Stimulated activated CD4-positive, alpha-beta T cell treated with anti-CD3 and anti-CD28 coated beads, Interleukin-15, amount 100 ng/mL, for 1 hour (primary cell): ENCODE results near the gene FOXD4L1.
"Not testable (repeated sequence)": the region's sequence is repeated elsewhere in the genome, so short reads cannot be mapped to it uniquely, and the experiment has no call there.

Source experiments
- DNase-seq, 2 donors: peaks; one replicate each; pipeline ENCODE4 v3.0.0-alpha.2; 2020; ENCODE audit warnings: low read depth in 1 of 2, low spot score in 1 of 2

FOXD4L1 gene

DNA sequence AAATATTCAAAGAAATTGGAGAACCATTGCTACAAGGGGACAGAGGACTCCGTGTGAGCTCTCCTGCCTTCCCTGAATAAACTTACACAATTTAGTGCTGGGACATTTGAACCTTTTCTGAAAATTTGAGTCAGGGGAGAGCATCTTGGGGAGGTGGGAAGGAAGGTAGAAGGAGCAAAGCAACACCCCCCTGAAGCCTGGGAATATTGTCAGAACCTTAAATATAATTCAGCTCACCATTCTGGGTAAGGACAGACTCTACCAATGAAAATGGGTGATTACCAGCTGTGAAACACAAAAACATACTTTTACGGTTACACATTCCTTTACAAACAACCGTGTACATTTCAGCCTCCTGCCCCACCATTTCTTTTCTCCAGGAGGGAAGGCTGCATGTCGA is at the start of gene FOXD4L1:
Gene FOXD4L1, plus strand, starts transcription at position 301 of the 400 bp plus-strand sequence. CDS start 592 bp downstream, outside the sequence.
- DNase-seq: not testable (repeated sequence)

DNA sequence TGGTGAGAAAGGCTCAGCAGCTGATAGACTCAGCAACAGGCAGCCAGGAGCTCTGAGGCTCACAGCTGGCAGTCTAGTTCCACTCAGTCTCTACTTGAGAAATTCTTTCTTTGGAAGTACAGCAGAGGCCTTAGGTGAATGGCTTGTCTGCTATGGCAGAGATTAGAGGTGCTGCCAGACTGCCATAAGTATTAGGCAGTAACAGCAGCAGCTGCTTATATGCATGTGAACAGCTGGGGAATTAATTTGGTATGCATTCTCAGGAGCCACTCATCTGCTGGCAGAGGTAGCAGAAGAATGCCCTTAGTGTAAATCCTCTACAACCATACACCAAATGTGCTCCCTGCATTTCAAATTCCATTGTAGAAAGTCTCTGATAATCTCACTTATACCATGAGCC is 32.7 kb upstream of the FOXD4L1 start:
- not testable (repeated sequence) for DNase-seq

DNA sequence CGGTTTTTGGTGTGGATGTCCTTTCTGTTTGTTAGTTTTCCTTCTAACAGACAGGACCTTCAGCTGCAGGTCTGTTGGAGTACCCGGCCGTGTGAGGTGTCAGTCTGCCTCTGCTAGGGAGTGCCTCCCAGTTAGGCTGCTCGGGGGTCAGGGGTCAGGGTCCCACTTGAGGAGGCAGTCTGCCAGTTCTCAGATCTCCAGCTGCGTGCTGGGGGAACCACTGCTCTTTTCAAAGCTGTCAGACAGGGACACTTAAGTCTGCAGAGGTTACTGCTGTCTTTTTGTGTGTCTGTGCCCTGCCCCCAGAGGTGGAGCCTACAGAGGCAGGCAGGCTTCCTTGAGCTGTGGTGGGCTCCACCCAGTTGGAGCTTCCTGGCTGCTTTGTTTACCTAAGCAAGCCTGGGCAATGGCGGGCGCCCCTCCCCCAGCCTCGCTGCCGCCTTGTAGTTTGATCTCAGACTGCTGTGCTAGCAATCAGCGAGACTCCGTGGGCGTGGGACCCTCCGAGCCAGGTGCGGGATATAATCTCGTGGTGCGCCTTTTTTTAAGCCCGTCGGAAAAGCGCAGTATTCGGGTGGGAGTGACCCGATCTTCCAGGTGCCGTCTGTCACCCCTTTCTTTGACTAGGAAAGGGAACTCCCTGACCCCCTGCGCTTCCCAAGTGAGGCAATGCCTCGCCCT is 21.6 kb upstream of the FOXD4L1 start:
- DNase-seq: not testable (repeated sequence)

DNA sequence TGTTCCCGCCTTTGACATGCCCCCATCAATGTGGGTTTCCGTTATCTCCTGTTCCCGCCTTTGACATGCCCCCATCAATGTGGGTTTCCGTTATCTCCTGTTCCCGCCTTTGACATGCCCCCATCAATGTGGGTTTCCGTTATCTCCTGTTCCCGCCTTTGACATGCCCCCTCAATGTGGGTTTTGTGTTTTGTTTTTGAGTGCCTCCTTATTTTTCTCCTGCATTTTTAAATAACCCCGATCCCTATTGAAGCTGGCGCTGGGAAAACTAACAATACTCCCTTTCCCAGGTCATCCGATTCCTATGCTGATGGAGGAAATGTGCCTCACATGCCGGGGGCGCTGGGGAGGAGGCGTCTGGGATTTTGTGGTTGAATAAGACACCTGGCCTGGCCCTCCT is 1.9 kb upstream of the FOXD4L1 start:
- DNase-seq: not testable (repeated sequence)

DNA sequence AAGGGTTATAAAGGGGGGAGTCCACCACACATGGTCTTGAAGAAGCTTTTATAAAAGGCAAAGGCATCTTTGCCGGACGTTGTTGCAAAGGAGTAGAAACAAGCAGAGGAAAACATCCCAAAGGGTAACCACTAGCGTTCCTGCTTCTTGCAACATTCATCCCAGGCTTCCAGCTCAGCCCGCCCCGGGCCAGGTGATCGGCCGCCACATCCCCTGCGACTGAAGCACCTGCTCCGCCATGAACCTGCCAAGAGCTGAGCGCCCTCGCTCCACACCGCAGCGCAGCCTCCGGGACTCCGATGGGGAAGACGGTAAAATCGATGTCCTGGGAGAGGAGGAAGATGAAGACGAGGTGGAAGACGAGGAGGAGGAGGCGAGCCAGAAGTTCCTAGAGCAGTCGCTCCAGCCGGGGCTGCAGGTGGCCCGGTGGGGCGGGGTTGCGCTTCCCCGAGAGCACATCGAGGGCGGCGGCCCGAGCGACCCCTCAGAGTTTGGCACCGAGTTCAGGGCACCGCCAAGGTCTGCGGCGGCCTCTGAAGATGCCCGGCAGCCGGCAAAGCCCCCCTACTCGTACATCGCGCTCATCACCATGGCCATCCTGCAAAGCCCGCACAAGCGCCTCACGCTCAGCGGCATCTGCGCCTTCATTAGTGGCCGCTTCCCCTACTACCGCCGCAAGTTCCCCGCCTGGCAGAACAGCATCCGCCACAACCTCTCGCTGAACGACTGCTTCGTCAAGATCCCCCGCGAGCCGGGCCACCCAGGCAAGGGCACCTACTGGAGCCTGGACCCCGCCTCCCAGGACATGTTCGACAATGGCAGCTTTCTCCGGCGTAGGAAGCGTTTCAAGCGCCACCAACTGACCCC is 787 bp downstream of the FOXD4L1 start:
- DNase-seq: not testable (repeated sequence)

DNA sequence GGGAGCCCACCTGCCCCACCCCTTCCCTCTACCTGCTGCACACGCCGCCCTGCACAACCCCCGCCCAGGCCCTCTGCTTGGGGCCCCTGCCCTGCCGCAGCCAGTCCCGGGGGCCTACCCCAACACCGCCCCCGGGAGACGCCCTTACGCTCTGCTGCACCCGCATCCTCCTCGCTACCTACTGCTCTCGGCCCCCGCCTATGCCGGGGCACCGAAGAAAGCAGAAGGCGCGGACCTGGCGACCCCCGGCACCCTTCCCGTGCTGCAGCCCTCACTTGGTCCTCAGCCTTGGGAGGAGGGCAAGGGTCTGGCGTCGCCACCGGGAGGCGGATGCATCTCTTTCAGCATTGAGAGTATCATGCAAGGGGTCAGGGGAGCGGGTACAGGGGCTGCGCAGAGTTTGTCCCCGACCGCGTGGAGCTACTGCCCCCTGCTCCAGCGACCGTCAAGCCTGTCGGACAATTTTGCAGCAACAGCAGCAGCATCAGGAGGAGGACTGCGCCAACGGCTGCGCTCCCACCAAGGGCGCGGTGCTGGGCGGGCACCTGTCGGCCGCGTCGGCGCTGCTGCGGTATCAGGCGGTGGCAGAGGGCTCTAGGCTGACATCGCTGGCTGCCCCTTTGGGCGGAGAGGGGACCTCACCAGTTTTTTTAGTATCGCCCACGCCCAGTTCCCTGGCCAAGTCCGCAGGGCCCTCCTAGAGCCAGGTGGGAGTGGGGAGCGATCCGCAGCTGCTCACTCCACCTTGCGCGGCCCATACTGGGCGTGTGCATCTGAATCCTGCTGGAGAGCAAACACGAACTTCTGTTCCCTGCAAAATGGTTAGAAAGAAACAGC is 1.6 kb downstream of the FOXD4L1 start:
- not testable (repeated sequence) for DNase-seq

DNA sequence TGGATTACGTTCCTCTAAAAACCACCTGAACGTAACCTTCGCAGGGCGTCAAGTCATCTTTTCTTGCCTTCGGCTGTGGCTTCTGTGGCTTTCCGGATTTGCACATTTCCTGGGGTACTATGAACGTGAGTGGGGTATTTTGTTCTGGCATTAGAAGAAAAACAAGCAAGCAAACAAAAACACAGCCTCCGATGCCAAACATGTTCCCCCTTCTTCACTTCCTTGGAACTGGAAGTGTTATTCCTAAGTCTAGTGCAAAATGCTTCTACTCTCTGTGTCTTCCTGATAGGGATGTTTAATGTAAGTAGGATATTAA is 2.2 kb downstream of the FOXD4L1 start:
- DNase-seq: not testable (repeated sequence)

DNA sequence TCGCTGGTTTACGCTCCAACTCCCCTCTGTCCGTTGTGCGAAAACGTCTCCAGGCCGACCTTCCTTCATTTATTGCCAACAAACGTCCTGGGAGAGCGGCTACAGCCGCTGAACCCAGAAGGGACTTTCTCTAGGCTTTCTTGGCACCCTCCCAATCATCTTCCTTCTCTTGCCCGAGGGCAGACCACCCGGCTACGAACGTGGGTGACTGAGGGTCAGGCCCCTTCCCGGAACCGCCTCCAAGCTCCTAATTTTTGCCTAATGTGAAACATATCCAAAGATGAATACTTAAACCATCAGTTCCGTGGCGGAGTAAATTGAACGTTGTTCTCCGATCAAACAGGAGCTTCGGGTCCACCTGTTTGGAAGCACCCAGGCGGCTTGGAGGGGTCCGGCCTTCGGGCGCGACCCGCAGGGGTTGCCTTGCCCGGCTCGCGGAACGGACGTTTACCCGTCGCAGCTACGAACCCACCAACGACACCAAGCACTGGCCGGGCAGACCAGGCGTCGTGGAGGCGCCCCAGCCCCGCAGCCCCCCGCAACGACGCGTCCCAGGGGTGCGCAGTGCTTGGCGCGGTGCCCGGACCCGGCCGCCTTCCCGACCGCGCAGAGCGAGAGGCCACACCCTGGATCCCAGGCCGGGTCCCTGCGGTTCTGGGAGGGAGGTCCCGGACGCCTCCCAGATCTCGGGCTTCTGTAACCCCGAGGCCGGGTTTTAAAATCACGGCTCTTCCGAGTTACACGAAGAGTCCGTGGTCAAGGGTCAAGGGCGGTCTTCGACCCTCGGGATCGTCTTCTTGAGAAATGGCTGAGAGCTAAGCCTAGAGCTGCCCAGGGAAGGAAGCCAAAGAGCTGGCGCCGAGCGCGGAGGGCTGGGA is 4.0 kb downstream of the FOXD4L1 start:
- DNase-seq: not testable (repeated sequence)

DNA sequence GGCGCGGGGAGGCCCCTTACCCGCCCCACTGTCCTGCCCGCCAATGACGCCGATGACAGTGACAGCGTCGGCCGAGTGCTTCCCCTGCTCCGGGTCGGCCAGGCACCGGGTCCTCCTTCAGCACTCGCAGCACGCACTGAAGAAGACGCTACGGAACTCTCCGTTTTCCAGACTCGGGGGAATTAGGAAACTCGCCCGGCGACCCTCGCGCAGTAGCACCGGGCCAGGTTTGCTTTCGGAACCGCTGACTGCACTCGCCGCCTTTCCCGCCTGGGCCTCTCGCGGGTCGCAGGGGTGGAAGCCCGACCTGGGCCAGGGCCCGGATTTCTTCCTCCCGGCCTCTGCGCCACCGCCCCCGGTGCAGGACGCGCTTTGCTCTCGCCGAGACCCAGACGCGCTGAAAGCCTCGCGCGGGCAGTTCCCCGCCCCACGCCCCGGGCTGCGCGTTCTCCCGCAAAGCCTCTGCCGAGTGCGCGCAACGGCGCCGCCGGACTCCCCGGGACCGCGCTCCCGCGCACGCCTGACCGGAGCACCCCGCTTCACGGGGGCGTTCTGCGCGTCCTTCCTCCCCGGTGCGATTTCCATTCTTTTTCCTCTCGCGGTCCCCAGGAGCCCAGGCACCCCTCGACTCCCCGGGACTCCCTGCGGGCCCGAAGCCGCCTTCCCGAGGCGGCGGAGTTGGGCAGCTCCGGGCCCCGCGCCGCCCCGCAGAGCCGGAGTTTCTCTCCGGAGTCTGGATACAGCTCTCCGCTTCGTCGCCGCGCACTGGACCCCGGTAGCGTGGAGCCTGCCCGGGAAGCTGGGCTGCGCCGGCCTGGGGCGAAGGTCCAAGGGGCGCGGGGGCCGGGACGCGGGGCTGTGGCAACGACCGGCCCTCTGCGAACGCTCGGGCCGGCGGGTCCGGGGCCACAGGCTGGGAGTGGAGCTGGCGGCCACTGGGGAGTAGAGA is 4.9 kb downstream of the FOXD4L1 start:
- DNase-seq: not testable (repeated sequence)

DNA sequence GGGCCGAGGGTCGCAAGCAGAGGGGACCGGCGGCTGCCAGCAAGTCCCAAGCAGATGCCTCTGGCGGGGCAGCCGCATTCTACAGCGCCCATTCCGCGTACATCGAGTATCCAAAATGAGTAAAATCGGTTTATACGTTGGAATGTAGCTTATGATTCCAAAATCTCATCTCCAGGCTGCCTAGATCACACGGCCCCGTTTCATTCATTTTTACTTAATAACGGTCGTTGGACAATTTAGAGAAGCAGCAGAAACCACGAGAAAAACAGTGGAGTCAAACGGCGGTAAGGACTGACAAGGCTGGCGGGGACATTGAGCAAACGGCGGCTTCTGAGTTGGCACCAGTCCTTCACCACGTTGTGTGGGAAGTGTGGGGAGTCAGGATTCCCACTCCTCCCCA is 5.6 kb downstream of the FOXD4L1 start:
- DNase-seq: not testable (repeated sequence)

DNA sequence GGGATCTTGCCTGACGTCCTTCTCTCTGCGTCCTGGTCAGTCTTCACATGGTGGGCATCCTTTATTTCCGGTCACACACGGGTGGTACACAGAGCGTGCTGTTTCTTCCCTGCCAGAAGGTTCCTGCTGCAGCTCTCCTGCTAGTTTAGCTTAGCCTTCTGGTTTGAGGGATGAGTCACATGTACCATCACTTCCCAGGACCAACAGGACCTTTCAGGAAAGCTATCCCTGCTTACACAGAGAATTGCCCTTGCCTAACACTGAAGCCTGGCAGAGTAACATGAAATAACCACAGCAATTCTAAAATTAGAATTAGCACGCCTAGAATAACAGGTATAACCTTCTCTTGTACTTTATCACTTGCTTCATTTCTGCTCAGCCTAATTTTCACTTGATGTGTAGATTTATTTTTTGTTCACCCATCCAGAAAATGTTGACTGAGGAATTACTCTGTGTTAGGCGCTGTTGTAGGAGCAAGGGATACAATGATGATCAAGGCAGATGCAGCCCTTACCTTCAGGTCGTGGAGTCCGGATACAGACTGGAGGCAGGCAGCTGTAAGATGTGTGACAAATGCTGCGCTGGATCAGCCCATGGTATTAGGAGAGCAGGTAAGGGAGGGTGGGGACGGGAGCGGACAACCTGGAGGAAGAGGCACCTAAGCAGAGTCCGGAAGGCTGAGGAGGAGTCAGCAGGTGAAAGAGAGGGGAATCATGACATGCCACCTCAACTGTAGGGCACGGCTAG is 9.1 kb downstream of the FOXD4L1 start:
- not testable (repeated sequence) for DNase-seq

DNA sequence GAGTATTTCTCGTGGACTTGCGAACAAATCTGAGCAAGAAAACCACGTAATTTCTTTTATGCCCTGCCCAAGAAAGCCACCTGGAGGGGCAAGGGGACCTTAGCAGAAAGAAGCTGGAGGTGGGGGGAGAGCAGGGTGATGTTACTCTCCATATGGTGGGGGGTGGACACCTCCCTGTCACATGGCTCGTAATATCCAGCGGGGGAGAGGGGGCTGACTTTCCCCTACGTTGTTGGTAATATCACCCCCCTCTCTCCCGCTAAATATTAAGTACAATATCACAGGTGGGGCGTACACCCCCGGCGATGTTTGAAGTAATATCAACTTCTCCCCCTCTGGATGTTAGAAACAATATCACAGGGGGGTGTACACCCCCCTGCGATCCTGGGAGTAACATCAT is 9.7 kb downstream of the FOXD4L1 start:
- not testable (repeated sequence) for DNase-seq

DNA sequence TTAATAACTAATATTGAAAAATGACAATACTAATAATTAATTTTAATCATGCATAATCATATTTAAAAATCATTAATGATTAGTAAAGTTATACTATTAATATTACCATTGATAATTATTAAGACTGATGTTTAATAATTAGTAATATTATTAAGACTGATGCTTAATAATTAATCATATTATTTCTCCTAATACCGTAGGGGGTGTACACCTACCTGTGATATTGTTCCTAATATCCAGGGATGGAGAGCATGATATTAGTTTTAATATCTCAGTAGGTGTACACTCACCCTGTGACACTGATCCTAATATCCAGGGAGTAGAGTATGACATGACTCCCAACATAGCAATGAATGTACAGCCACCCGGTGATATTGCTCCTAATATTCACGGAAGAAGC is 12.4 kb downstream of the FOXD4L1 start:
- DNase-seq: not testable (repeated sequence)

DNA sequence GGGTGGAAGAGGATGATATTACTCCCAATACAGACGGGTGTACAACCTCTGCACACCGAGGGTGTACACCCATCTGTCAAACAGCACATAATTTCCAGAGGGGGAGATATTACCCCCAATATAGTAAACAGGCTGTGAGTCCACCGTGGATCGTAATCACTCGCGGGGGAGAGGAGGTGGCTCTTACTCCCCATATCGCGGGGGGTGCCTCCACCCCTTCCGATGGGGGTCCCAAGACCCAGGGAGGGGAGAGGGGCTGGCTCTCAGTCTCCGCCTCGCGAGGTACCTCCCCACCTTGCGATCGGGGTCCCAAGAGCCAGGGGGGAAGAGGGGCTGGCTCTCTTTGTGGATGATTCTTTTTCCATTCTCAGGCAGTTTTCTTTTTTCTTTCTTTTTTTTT is 13.4 kb downstream of the FOXD4L1 start:
- DNase-seq: not testable (repeated sequence)

DNA sequence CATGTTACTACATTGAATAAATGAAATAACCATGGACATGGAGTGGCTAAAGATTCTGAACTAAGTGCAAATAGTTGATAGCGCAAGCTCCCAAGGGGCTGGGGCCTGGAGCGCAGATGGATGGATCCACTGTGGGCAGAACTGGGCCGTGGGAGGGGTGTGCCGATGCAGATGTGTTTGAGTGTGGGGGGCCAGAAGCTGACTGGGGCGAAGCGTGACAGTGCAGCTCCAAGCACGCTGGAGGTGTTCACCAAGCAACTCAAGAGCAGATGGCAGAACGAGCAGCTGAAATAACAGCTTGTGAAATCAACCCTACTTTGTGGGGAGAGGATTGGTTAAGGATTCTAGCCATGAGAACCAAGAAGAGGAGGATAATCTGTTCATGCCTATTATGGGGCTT is 17.0 kb downstream of the FOXD4L1 start:
- DNase-seq: not testable (repeated sequence)

DNA sequence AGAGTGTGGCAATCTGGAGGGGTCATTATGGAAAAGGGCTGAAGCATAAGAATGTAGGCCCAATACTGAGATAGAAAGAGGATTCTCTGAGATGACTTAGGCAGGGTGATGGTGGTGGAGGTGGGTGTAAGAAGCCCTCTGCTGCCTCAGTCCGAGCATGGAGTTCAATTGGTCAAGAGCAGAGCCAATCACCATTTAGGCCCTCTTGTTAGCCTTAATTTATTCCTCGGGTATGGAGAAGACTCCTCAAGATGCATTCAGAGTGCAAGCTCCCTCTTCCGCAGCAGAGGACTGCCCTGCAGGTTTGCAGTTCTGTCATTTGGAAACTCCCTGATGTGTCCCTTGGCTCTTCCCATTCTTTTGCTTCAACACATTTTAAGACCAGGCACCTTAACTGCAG is 17.5 kb downstream of the FOXD4L1 start:
- not testable (repeated sequence) for DNase-seq

DNA sequence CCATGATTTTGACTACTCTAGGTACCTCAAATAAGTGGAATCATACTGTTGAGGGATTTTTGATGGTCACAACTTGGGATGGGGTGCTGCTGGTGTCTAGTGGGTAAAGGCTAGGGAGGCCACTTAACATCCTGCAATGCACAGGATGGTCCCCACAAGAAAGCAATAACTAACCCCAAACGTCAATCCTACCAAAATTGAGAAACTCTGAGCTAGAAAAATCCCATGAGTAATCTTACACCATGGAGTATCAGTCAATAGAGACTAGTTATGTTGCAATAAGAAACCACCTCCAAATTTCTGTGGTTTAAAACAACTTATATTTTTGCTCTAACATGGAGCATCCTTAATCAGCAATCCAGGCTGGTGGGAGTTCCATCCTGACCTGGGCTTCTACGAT is 18.6 kb downstream of the FOXD4L1 start:
- DNase-seq: not testable (repeated sequence)

DNA sequence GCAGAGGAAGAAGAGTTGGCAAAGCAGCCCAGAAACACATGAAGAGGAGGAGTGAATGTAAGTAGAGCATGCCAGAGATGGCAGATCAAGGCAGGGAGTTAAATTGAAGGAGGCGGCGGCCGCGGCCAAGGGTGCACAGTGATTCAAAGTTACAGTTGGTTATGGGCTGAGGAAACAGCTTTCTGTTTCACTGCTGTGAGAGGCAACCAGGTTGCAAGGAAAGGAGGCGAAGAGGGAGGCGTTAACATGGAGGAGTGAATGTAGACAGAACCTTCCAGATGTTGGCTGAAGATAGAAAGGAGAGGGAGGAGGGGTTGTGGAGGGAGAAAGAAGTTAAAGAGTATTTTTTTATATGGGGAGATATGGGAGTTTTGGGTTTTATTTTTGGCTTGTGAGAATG is 22.4 kb downstream of the FOXD4L1 start:
- DNase-seq: not testable (repeated sequence)

DNA sequence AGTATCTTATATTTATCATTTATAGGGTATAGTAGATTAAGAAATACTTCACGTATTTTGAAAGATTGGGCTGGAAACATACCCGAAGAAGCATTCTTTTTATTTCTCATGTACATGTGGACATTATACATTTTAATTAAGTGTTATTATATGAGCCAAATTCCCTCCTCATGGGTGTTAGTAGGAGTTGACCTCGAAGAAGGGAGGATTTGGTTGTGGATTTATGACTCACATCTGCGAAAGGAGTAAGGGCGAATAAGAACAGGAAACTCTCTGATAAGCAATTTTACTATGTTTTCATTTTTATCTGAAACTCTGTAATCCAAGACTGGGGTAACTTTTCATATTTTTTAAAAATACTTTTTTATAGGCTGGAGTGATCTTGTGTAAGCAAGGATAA is 23.0 kb downstream of the FOXD4L1 start:
- not testable (repeated sequence) for DNase-seq
